ENCODE measurements around the gene RNF31. TPM values are rescaled to one million over a fixed set of nuclear protein-coding genes. Genes with fewer than 3 reads are reported as not detected.
"Not testable (repeated sequence)": the region's sequence is repeated elsewhere in the genome, so short reads cannot be mapped to it uniquely, and the experiment has no call there.

RNF31 gene
- polyA plus RNA-seq: 39.1 TPM
- long read RNA-seq, donor 1, partial matches to known transcripts: 0 of 2 reads
- long read RNA-seq, donor 1, other reads (novel, unspliced or antisense): 0 of 2 reads
- long read RNA-seq, donor 2, partial matches to known transcripts: 0 of 6 reads
- long read RNA-seq, donor 2, other reads (novel, unspliced or antisense): 0 of 6 reads
- long read RNA-seq, donor 3: 0 reads
- long read RNA-seq, donor 4, partial matches to known transcripts: 0 of 1 reads
- long read RNA-seq, donor 4, other reads (novel, unspliced or antisense): 0 of 1 reads
- long read RNA-seq, donor 5, partial matches to known transcripts: 0 of 1 reads
- long read RNA-seq, donor 5, other reads (novel, unspliced or antisense): 0 of 1 reads
- long read RNA-seq, donor 6, partial matches to known transcripts: 0 of 9 reads
- long read RNA-seq, donor 6, other reads (novel, unspliced or antisense): 0 of 9 reads
- long read RNA-seq, donor 7, partial matches to known transcripts: 0 of 1 reads
- long read RNA-seq, donor 7, other reads (novel, unspliced or antisense): 0 of 1 reads
- long read RNA-seq, donor 8, partial matches to known transcripts: 0 of 7 reads
- long read RNA-seq, donor 8, other reads (novel, unspliced or antisense): 0 of 7 reads
- long read RNA-seq, donor 9, partial matches to known transcripts: 0 of 5 reads
- long read RNA-seq, donor 9, other reads (novel, unspliced or antisense): 0 of 5 reads
- long read RNA-seq, donor 10, partial matches to known transcripts: 0 of 3 reads
- long read RNA-seq, donor 10, other reads (novel, unspliced or antisense): 0 of 3 reads
- long read RNA-seq, donor 11, partial matches to known transcripts: 0 of 3 reads
- long read RNA-seq, donor 11, other reads (novel, unspliced or antisense): 0 of 3 reads

DNA sequence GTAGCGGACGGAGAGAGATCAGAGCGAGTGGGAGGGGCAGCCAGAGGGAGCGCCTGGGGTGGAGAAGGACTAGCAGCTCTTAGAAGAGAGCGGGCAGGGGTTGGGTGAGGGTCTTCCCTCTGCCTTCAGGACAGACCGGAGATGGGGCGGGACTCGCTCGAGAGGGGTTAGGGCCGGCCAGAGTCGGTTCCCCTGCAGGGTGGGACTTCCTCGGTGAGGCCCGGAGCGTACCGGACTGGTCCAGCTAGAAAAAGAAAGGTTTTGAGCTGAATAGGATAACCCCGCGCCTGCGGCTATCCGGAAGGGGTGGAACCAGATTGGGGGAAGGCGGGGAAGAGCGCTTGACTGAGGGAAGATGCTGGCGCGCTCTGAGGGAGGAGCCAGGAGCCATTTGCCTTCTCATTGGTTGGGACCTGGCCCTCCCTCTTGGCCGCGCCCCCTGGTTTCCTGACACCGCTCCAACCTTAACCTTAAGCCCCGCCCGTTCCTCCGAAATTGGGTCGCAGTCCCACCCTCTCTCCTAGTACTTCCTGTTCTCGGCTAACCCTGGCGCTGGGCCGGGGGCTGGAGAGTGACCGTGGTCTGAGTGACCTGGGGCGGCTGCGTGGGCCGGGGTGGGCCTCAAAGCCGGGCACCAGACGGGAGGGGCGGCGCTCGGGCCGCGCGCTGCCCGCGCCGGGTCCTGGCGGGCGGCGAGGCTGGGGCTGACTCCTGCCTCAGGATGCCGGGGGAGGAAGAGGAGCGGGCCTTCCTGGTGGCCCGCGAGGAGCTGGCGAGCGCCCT lies at the start of gene RNF31:
RNF31 (plus strand) TSS at position 521 of the 783 bp plus-strand sequence; CDS start at position 722, 201 bp downstream.
- Histone ChIP-seq H3K9me3 (ENCODE audit: control insufficient read depth, low read depth, low read length) (no peaks in the 10 kb centered on the region), H3K36me3 (ENCODE audit: control insufficient read depth, insufficient read depth, low read length) (peaks cover 50% of the 10 kb centered on the region), H3K27ac (ENCODE audit: low read length) (peak within 1 kb of the TSS; percentile 88), H3K4me3 (ENCODE audit: low read length) (peak within 1 kb of the TSS; percentile 83), H3K4me1 (ENCODE audit: control insufficient read depth, insufficient read depth, low read length) (peaks cover 42% of the 10 kb centered on the region), H3K27me3 (ENCODE audit: control insufficient read depth, insufficient read depth, low read length) (no peaks in the 10 kb centered on the region)
- DNase-seq: peak; percentile 97 to 98
- WGBS (ENCODE audit: insufficient coverage, low lambda C conversion rate): no CpG with 5 or more reads among the region's 57 CpGs

- H3K9me3 ChIP-seq (ENCODE audit: control insufficient read depth, low read depth, low read length): no peaks in the 10 kb centered on the region
- DNase-seq: no peak
- H3K4me3 ChIP-seq (ENCODE audit: low read length): no peak overlapping the region
- H3K27ac ChIP-seq (ENCODE audit: low read length): no peak overlapping the region
- WGBS (ENCODE audit: insufficient coverage, low lambda C conversion rate): no CpG with 5 or more reads among the region's 16 CpGs
- H3K4me1 ChIP-seq (ENCODE audit: control insufficient read depth, insufficient read depth, low read length): peaks cover 20% of the 10 kb centered on the region
- H3K27me3 ChIP-seq (ENCODE audit: control insufficient read depth, insufficient read depth, low read length): no peaks in the 10 kb centered on the region
- peaks cover 56% of the 10 kb centered on the region for H3K36me3 ChIP-seq (ENCODE audit: control insufficient read depth, insufficient read depth, low read length)
Measured at GRCh38 chr14:24098229-24098926, 48.9 kb upstream of the RNF31 start.

DNA sequence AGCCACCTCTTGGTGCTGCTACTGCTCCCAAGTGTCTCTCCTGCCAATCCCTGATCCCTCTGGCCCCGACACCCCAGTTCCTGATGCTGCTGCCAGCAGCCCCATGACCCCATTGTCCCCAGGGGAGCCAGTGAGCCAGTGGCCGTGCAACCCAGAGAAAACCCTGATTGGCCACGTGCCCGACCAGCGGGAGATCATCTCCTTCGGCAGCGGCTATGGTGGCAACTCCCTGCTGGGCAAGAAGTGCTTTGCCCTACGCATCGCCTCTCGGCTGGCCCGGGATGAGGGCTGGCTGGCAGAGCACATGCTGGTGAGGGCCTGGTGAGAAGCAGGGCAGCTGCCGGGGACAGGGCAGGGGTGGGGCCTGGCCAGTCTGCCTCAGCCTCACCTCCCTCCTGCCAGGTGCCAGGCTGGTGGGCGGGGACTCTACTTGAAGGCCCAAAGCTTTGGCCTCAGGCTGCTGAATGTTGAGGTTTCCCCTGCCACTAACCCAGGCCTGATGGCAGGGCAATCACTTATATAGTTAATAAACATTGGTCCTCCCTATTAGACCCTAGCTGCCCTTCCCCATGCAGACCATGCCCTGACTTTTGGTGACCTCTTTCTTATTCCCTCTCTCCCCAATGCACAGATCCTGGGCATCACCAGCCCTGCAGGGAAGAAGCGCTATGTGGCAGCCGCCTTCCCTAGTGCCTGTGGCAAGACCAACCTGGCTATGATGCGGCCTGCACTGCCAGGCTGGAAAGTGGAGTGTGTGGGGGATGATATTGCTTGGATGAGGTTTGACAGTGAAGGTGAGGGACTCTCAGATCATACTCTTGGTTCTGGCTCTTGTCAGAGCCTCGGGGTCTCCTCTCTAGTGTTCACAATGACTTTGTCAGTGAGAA lies 48.1 kb upstream of the RNF31 start:
- Histone ChIP-seq H3K36me3 (ENCODE audit: control insufficient read depth, insufficient read depth, low read length) (peaks cover 64% of the 10 kb centered on the region), H3K27ac (ENCODE audit: low read length) (no peak overlapping the region)
- no CpG with 5 or more reads among the region's 17 CpGs for WGBS (ENCODE audit: insufficient coverage, low lambda C conversion rate)

GRCh38 chr14:24100197-24100981 lies 46.9 kb upstream of the RNF31 start:
- DNase-seq: no peak
- WGBS (ENCODE audit: insufficient coverage, low lambda C conversion rate): 29% methylated on average over 1 of the region's 4 CpGs
- Histone ChIP-seq H3K36me3 (ENCODE audit: control insufficient read depth, insufficient read depth, low read length) (peaks cover 67% of the 10 kb centered on the region), H3K27me3 (ENCODE audit: control insufficient read depth, insufficient read depth, low read length) (no peaks in the 10 kb centered on the region), H3K4me3 (ENCODE audit: low read length) (no peak overlapping the region), H3K9me3 (ENCODE audit: control insufficient read depth, low read depth, low read length) (no peaks in the 10 kb centered on the region), H3K4me1 (ENCODE audit: control insufficient read depth, insufficient read depth, low read length) (peaks cover 16% of the 10 kb centered on the region), H3K27ac (ENCODE audit: low read length) (no peak overlapping the region)

More for the DNA sequence above, 48.1 kb upstream of the RNF31 start:
- H3K4me3 ChIP-seq (ENCODE audit: low read length): no peak overlapping the region
- peaks cover 16% of the 10 kb centered on the region for H3K4me1 ChIP-seq (ENCODE audit: control insufficient read depth, insufficient read depth, low read length)
- H3K9me3 ChIP-seq (ENCODE audit: control insufficient read depth, low read depth, low read length): no peaks in the 10 kb centered on the region
- no peaks in the 10 kb centered on the region for H3K27me3 ChIP-seq (ENCODE audit: control insufficient read depth, insufficient read depth, low read length)
- DNase-seq: no peak

DNA sequence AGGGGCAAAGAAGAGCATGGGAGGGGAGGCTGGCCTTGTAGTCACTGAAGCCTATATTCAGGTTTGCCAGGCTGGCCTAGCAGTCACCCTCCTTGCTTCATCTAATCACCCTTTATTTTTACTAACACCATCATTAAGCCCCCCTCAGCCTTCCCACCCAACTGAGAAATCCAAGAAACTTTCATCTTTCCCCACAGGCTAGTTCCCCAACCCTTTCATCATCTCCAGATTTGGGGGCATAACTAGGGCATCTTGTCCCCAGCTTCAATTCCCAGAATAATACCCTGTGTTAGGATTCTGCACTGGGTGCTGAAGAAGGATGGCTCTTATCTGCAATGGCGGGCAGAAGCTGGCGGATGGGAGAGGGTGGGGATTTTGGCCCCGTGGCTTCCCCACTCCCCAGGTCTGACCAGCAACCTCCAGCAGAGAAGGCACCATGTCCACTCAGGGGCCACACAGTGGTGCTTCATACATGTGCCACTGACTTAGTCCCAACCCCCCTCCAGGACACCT lies 46.3 kb upstream of the RNF31 start:
- DNase-seq: no peak
- H3K27ac ChIP-seq (ENCODE audit: low read length): no peak overlapping the region
- WGBS (ENCODE audit: insufficient coverage, low lambda C conversion rate): no CpG with 5 or more reads among the region's 3 CpGs
- peaks cover 11% of the 10 kb centered on the region for H3K4me1 ChIP-seq (ENCODE audit: control insufficient read depth, insufficient read depth, low read length)
- H3K9me3 ChIP-seq (ENCODE audit: control insufficient read depth, low read depth, low read length): no peaks in the 10 kb centered on the region
- peaks cover 67% of the 10 kb centered on the region for H3K36me3 ChIP-seq (ENCODE audit: control insufficient read depth, insufficient read depth, low read length)
- H3K4me3 ChIP-seq (ENCODE audit: low read length): no peak overlapping the region
- no peaks in the 10 kb centered on the region for H3K27me3 ChIP-seq (ENCODE audit: control insufficient read depth, insufficient read depth, low read length)

- Histone ChIP-seq H3K27me3 (ENCODE audit: control insufficient read depth, insufficient read depth, low read length) (no peaks in the 10 kb centered on the region), H3K9me3 (ENCODE audit: control insufficient read depth, low read depth, low read length) (no peaks in the 10 kb centered on the region), H3K27ac (ENCODE audit: low read length) (no peak overlapping the region), H3K4me3 (ENCODE audit: low read length) (no peak overlapping the region), H3K4me1 (ENCODE audit: control insufficient read depth, insufficient read depth, low read length) (no peaks in the 10 kb centered on the region), H3K36me3 (ENCODE audit: control insufficient read depth, insufficient read depth, low read length) (peaks cover 60% of the 10 kb centered on the region)
- no peak for DNase-seq
- WGBS (ENCODE audit: insufficient coverage, low lambda C conversion rate): no CpG with 5 or more reads among the region's 7 CpGs
Measured at GRCh38 chr14:24102357-24103048, 44.8 kb upstream of the RNF31 start.

GRCh38 chr14:24103451-24103850 lies 43.8 kb upstream of the RNF31 start:
- Histone ChIP-seq H3K9me3 (ENCODE audit: control insufficient read depth, low read depth, low read length) (no peaks in the 10 kb centered on the region), H3K27ac (ENCODE audit: low read length) (no peak overlapping the region), H3K4me3 (ENCODE audit: low read length) (no peak overlapping the region), H3K4me1 (ENCODE audit: control insufficient read depth, insufficient read depth, low read length) (no peaks in the 10 kb centered on the region), H3K27me3 (ENCODE audit: control insufficient read depth, insufficient read depth, low read length) (no peaks in the 10 kb centered on the region), H3K36me3 (ENCODE audit: control insufficient read depth, insufficient read depth, low read length) (peaks cover 53% of the 10 kb centered on the region)
- DNase-seq: no peak
- no CpG with 5 or more reads among the region's 13 CpGs for WGBS (ENCODE audit: insufficient coverage, low lambda C conversion rate)

- H3K27ac ChIP-seq (ENCODE audit: low read length): peak overlapping the region; percentile 14
- not testable (repeated sequence) for H3K4me1 ChIP-seq (ENCODE audit: control insufficient read depth, insufficient read depth, low read length)
Measured at GRCh38 chr14:24105609-24106239, 41.6 kb upstream of the RNF31 start.

More at GRCh38 chr14:24105609-24106239, 41.6 kb upstream of the RNF31 start:
- DNase-seq; H3K4me3 ChIP-seq (ENCODE audit: low read length); H3K27me3 ChIP-seq (ENCODE audit: control insufficient read depth, insufficient read depth, low read length); H3K9me3 ChIP-seq (ENCODE audit: control insufficient read depth, low read depth, low read length): not testable (repeated sequence)
- WGBS (ENCODE audit: insufficient coverage, low lambda C conversion rate): 67% methylated on average over 1 of the region's 8 CpGs
- peaks cover 30% of the 10 kb centered on the region for H3K36me3 ChIP-seq (ENCODE audit: control insufficient read depth, insufficient read depth, low read length)
